SK-N-SH treated with all-trans-retinoic acid at 6 μM for 48 hours (cell line): ENCODE results near the gene LRCH3.

ENCODE experiments used
- CREB5 ChIP-seq: fragments of 250-450 bp; sonication (Bioruptor Pico); IDR thresholded peaks from 2 replicates; pipeline ENCODE4 v1.5.1; 2020; ENCODE audit warnings: low read depth, mild to moderate bottlenecking, moderate library complexity
- PATZ1 ChIP-seq: fragments of 250-450 bp; sonication (Bioruptor Pico); IDR thresholded peaks from 2 replicates; pipeline ENCODE4 v1.8.0; 2020; ENCODE audit warnings: mild to moderate bottlenecking, moderate library complexity, borderline replicate concordance
- SNAI2 ChIP-seq: fragments of 250-450 bp; sonication (Bioruptor Pico); IDR thresholded peaks from 2 replicates; pipeline ENCODE4 v1.5.0; 2020; ENCODE audit warnings: mild to moderate bottlenecking, moderate library complexity
- ZNF565 ChIP-seq: fragments of 450-650 bp; formaldehyde crosslinking; conservative IDR thresholded peaks from 2 replicates; pipeline ENCODE4 v1.5.0; 2020; ENCODE audit warnings: low read depth, mild to moderate bottlenecking, moderate library complexity

DNA sequence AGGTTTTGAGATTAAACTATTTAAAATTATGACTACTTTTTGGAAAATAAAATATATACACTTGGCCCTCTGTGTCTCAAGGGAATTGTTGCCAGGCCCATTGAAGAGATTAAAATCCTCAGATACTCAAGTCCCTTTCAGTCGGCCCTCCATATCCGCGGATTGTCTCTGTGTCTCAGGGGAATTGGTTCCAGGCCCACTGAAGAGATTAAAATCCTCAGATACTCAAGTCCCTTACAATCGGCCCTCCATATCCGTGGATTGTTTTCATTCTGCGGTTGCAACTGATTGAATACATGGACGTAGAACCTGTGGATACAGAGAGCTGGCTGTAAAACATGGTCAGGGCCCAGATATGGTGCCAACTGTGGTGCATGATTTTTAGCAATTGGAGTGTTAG is 15.7 kb upstream of the LRCH3 start:
- no peak for TF ChIP-seq ZNF565 (CRISPR knock-in tag)
- no peak for TF ChIP-seq PATZ1 (CRISPR knock-in tag)
- TF ChIP-seq SNAI2 (CRISPR knock-in tag), result no peak
- TF ChIP-seq CREB5 (CRISPR knock-in tag), result no peak
